ENCODE measurements around the gene TROAP.
"Not testable (repeated sequence)": the region's sequence is repeated elsewhere in the genome, so short reads cannot be mapped to it uniquely, and the experiment has no call there.

TROAP gene, protein sequence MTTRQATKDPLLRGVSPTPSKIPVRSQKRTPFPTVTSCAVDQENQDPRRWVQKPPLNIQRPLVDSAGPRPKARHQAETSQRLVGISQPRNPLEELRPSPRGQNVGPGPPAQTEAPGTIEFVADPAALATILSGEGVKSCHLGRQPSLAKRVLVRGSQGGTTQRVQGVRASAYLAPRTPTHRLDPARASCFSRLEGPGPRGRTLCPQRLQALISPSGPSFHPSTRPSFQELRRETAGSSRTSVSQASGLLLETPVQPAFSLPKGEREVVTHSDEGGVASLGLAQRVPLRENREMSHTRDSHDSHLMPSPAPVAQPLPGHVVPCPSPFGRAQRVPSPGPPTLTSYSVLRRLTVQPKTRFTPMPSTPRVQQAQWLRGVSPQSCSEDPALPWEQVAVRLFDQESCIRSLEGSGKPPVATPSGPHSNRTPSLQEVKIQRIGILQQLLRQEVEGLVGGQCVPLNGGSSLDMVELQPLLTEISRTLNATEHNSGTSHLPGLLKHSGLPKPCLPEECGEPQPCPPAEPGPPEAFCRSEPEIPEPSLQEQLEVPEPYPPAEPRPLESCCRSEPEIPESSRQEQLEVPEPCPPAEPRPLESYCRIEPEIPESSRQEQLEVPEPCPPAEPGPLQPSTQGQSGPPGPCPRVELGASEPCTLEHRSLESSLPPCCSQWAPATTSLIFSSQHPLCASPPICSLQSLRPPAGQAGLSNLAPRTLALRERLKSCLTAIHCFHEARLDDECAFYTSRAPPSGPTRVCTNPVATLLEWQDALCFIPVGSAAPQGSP

DNA sequence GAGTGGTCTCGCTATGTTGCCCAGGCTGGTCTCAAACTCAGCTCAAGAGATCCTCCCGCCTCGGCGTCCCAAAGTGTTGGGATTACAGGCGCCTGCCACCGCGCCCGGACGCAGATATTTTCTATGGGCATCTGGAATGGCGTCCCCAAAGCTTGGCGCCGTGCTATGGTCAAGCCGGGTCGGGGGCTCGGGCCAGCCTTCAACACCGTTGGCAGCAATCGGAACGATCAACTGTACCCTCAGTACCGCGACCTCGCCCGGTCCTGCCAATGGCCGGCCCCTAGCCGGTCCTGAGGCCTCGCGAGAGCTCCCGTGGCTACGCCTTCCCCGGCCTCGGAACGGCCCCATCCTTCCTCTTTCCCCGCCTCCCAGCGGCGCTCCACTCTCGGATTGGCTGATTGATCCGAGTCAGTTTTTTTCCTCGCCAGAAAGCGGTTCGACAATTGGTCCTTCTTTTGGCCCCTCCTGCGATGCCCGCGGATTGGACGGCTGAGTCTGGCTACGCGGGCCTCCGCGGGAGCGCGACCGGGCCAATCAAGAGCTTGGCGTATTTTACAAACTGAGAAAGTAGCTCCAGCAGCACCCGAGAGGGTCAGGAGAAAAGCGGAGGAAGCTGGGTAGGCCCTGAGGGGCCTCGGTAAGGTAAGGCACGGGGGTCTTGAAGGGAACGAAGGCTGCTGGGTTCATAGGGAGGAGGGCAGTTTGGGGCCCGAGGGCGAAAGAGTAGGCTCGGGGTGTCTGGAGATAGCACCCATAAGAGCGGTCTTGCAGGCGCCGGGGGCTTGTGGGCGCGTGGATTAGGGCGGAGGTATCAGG is at the start of gene TROAP:
Gene TROAP (plus strand): TSS at position 548 of the 816 bp plus-strand sequence. CDS start 354 bp downstream, outside the sequence.
- in situ Hi-C loops (cut with HindIII; ENCODE audit: low sequenced_read_pairs), result no loop called here

DNA sequence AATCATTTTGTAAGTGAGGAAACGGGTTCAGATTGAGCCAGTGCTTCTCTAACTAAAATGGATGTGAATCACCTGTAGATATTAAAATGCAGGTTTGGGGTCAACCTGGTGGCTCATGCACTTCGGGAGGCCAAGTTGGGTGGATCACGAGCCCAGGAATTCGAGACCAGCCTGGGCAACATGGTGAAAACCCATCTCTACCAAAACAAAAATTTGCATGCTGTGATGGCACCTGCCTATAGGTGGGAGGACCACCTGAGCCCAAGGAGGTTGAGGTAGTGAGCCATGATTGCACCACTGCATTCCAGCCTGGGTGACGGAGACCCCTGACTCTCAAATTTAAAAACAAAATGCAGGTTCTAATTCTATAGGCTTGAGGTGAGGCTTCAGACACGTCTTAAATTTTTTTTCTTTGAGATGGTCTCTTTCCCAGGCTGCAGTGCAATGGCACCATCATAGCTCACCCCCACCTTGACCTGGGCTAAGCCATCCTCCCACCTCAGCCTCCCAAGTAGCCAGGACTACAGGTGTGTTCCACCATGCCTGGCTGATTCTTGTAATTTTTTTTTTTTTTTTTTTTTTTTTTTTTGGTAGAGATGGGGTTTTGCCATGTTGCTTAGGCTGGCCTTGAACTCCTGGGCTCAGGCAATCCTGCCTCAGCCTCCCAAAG is 49.2 kb upstream of the TROAP start:
- in situ Hi-C loops (cut with HindIII; ENCODE audit: low sequenced_read_pairs), result no loop called here

DNA sequence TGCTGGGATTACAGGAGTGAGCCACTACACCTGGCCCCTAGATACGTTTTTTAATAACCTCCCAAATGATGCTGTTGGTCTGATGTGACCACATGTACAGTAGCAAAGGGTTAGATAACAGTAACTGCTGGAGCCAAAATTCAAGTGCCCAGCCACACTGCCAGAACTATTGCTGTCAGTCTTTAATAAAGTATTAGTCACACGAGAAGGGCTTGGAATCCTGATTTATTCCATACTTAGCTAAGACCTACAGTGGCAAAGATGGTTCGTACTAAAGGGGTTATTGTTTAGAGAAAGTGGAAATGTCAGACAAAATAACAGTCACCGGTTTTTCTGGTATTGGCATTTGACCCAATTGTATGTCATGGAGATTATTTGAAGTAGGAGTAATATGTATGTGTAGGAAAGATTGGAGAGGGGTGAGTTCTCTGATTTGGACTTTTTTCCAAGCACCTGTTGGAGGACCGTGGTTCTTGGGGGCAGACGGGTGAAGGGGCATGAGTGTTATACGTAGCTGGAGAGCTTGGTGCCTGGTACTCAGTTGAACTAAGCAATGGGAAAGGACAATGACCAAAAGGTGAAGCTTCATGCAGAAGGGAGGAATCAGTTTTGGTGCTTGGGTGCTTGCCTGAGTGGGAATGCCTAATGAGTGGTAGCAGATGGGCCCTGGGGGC is 48.5 kb upstream of the TROAP start:
- in situ Hi-C loops (cut with HindIII; ENCODE audit: low sequenced_read_pairs), result no loop called here

DNA sequence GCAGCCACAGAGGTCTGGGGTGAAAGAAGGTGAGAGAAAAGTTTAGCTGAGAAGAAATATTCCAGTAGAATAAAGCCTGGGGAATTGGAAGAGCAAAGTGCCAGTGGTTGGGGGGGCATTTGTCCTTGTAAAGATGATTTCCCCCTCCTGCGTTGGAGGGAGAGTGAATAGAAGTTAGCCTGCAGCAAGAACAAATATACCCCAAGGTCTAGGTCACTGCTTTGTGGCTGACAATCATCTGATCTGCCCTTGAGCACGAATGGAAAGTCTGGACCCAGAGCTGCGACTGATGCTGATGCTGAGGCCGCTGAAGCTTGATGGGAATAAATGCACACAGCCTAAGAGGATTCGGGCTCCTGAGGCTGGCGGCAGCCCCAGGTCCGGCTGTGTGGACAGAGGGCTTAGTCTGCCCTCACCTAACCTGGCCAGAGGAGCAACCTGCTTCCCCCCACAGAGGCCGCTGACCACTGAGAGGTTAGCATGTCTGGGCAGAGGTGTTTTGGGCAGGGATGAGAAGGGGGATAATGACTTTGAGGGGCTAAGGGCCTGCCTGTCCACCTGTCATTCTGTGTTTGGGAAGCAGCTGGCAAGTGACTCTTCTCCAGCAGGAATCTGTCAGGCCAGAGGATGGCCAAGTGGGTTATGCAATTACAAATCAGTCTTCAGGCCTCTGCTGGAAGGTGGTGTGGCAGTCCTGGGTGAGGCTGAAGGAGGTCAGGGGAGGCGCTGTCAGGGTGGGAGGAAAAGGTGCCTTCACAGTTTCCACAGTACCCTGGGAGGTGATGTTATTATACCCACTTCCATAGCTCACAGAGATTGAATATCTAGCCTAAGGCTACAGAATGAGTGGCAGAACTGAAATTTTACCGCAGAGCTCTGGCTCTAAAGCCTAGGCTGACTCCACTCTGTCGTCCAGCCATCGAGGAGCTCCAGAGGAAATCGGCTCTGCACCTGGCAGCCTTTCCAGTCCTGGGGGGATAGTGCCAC is 46.5 kb upstream of the TROAP start:
- in situ Hi-C loops (cut with HindIII; ENCODE audit: low sequenced_read_pairs), result no loop called here

DNA sequence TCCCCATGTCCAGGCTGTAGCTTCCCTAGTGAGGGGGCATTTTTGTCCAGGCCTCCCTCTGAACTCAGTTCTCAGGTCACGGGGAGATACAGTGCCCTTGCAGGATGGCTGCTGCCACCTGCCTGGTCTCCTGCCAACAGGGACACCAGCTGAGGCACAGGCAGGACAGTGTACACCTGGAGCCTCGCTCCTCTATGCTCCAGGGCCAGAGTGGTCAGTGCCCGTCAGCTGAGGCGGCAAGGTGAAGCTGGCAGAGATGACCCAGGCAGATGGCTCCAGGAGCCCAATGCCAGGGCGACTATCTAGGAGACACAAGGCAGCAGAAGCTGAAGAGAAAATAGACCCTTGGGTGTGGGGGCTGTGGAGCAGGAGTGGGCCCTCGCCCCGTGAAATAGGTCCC is 45.6 kb upstream of the TROAP start:
- in situ Hi-C loops (cut with HindIII; ENCODE audit: low sequenced_read_pairs), result no loop called here

DNA sequence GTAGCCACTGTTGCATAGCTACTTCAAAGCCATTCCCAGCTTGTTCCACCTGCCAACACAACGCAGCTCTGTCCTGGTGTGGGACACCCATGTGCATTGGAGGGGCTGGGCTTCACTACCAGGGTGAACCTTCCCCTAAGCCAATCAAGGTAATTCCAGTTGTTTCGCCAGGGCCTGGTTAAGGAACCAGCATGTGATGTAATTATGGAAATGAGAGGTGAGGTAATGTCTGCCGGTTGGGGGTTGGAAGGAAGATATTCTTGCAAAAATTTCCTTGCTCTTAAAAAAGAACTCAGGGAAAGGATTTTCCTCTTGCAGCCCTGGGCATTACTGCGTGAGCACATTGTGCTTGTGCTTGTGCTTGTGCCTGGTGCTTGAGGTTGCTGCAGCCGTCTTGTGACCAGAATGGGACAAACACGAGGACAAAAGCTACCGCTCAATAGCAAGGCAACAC is 43.3 kb upstream of the TROAP start:
- in situ Hi-C loops (cut with HindIII; ENCODE audit: low sequenced_read_pairs), result no loop called here

DNA sequence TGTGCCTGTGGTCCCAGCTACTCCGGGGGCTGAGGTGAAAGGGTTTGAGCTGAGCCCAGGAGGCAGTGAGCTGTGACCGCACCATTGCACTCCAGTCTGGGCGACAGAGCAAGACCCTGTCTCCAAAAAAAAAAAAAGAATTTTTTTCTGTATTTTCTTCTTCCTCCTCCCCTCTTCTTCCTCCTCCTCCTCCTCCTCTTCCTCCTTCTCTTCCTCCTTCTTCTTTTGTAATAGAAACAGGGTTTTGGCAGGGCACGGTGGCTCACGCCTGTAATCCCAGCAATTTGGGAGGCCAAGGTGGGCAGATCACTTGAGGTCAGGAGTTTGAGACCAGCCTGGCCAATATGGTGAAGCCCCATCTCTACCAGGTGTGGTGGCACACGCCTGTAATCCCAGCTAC is 42.5 kb upstream of the TROAP start:
- in situ Hi-C loops (cut with HindIII; ENCODE audit: low sequenced_read_pairs), result not testable (repeated sequence)

DNA sequence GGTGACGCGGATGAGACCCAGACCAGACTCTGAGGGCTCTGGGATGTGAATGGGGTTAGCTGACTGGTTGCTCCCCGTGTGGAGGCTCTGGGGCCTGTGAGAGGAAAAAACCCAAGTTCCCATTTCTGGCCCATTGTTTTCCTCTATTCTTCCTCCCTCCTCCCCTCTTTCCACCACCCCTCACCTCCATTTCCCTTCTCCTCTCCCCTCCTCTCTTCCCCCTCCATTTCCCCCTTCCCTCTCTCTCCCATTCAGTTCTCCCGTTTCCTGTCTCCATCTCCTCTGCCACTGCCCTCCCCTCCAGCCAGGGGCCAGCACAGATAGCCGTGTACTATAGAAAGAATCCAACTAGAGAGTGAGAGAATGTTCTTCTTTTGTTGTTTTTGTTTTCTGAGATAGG is 40.8 kb upstream of the TROAP start:
- in situ Hi-C loops (cut with HindIII; ENCODE audit: low sequenced_read_pairs), result no loop called here

DNA sequence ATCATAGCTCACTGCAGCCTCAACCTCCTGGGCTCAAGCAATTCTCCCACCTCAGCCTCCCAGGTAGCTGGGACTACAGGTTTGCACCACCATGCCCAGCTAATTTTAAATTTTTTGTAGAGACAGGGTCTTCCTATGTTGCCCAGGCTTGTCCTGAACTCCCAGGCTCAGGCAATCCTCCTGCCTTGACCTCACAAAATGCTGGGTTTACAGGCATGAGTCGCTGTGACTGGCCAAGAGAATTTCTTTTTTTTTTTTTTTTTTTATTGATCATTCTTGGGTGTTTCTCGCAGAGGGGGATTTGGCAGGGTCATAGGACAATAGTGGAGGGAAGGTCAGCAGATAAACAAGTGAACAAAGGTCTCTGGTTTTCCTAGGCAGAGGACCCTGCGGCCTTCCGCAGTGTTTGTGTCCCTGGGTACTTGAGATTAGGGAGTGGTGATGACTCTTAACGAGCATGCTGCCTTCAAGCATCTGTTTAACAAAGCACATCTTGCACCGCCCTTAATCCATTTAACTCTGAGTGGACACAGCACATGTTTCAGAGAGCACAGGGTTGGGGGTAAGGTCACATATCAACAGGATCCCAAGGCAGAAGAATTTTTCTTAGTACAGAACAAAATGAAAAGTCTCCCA is 40.2 kb upstream of the TROAP start:
- in situ Hi-C loops (cut with HindIII; ENCODE audit: low sequenced_read_pairs), result not testable (repeated sequence)

DNA sequence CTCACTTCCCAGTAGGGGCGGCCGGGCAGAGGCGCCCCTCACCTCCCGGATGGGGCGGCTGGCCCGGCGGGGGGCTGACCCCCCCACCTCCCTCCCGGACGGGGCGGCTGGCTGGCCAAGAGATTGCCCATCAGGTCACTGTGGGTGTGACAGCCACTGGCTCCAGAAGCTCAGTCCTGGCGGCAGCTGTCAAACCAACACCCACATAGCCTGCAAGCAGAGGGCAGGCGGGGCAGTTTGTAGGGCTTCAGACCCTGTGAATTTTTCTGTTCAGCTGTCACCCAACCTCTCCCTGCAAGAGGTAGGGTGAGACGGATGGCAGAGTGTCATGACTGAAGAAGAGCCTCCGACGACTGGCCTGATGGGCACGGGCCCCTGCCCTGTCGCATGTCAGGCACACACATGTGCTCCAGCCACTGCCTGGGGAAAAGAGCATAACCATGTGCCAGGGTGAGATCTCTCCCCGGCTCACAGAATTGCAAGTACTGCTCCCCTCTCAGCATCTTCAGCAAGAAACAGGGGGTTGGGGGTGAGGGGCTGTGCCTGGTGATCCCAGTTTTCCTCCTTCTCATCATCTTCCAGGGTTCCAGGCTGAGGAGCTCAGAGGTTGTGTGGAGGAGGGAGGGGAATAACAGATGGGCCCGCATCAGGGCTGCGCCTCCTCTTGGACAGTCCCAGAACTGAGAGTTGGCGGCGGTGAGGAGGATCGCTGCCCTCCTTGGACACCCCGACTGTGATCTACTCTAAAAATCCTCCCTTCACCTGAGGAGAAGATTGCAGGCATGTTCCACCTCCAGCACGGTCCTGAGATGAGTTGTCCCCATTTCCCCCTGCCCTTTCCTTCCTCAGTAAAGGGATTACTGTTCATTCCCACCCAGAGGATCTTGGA is 39.3 kb upstream of the TROAP start:
- in situ Hi-C loops (cut with HindIII; ENCODE audit: low sequenced_read_pairs), result no loop called here

DNA sequence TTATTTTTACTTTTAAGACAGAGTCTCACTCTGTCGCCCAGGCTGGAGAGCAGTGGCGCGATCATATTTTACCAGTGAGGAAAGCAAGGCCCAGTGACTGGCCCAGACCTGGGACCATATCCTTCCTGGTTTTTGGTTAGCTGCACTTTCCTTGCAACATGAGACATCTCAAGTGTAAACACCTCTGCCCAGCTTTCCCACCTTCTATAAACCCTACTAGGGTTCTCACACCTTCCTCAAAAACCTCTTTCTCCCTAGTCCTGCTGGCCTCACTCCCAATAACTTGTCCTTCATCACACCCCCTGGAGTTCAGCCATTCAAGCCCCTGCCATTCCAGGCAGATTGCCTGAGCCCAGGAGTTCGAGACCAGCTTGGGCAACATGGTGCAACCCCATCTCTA is 38.4 kb upstream of the TROAP start:
- in situ Hi-C loops (cut with HindIII; ENCODE audit: low sequenced_read_pairs), result no loop called here

DNA sequence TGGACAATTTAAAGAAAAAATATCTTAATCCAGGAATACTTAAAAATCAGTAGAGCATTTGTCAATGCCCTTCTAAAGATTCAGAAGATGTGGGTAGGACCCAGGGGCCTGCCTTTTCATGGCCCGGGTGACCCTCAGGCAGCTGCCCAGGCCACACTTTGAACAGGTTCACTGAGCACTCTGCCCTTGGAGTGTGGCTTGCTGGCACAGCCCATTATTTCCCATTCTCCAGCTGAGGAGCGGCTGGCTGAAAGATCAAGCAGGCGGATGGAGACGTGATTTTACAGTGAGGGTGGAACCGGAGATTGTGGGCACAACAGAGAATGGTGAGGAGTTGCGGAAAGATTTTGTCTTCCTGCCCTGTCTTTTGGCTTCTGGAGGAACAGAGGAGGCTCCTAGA is 35.2 kb upstream of the TROAP start:
- in situ Hi-C loops (cut with HindIII; ENCODE audit: low sequenced_read_pairs), result no loop called here

DNA sequence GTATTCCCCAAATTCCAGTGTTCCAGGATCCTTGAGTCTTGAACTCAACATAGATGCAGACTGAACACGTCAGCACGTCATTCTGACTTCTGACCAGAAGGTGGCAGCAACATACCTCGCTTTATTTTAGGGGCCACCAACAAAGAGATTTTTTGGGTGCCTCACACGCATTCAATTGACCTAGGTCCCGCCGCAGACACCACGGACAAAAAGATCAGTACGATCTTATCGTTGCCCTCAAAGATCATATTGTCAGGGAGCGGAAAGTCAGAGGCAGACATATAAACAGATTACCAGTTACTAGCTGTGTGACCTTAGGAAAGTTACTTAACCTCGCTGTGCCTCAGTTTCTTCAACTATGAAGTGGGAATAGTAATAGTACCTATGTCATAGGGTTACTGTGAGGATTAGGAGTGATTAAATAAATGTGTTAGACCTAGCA is 34.6 kb upstream of the TROAP start:
- in situ Hi-C loops (cut with HindIII; ENCODE audit: low sequenced_read_pairs), result no loop called here

DNA sequence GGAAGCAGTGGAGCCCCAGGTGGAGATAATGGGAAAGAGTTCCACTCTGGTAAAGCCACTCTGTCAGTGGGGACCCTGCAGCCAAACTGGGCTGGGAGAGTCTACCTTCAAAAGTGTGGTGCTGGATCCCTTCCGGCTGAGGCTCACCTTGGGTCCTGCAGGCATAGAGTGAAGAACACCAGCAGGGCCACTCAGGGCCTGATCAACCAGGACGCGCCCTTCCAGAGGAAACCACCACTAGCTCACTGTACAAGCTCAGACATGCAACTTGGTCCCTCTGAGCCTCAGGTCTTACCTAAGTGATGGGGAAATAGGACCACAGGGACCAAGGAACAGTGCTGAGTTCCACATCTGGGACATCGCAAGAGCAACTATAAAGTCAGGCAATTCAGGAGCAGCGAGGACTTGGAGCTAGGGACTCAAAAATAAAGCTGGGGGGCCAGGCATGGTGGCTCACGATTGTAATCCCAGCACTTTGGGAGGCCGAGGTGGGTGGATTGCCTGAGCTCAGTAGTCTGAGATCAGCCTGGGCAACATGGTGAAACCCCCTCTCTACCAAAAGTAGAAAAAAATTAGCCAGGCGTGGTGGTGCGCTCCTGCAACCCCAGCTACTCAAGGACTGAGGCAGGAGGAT is 34.0 kb upstream of the TROAP start:
- in situ Hi-C loops (cut with HindIII; ENCODE audit: low sequenced_read_pairs), result no loop called here

DNA sequence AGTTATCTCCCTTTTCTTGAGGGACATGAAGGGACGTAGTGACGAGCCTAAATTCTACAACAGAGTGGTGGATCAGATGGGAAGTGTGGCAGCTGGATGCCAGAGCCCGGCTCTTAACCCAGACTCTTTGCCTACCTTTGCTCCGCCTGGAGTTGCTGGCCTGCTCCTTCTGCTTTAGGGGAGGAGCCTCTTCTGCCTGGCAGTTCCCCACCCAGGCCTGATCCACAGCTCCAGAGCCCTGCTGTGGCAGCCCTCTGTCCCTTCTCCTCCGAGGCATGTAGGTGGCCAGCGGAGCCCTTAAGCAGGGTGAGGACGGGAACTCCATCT is 30.4 kb upstream of the TROAP start:
- in situ Hi-C loops (cut with HindIII; ENCODE audit: low sequenced_read_pairs), result no loop called here

DNA sequence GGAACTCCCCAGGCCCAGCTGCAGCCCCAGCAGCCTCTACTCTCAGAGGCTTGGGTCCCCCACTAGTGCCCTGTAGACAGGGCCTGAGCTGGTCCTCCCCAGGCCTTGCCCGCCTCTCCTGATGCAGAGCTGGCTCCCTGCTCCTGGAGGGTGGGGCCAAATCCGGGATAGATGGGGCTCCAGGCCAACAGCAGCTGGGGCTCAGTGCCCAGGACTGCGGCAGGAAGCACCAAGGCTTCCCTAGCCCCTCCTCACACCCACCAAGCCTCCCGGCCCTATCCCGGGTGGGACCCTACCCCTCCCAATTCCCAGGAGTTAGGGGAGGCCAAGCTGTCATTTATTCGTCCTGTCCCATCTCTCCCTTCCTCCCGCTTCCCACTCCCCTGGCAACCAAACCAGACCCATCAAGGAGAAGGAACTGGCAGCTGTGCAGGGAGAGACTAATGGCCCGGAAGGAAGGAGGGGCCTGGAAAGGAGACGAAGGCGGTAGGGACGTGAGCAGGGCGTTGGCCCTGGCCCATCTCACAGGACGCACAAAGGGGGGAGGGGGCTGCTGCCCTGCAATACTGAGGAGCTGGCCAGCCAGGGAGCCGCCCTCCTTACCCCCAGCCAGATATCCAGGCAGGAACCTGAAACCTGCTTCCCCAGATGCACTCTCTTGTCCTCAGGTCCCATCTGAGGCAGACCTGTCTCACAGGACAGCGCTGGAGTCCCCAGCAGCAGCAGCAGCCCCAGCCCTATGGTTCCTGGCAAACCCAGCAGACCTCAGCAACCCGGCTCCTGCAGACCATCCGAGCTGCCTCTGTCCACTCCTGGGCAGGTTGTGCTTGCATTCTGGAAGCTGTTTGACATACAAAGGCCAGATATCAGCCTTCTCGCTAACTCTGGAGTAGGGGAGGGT is 29.7 kb upstream of the TROAP start:
- in situ Hi-C loops (cut with HindIII; ENCODE audit: low sequenced_read_pairs), result no loop called here

All from endothelial cell of hepatic sinusoid (primary cell).